ENCODE measurements around the gene PLXNB3.

The PLXNB3 gene

DNA sequence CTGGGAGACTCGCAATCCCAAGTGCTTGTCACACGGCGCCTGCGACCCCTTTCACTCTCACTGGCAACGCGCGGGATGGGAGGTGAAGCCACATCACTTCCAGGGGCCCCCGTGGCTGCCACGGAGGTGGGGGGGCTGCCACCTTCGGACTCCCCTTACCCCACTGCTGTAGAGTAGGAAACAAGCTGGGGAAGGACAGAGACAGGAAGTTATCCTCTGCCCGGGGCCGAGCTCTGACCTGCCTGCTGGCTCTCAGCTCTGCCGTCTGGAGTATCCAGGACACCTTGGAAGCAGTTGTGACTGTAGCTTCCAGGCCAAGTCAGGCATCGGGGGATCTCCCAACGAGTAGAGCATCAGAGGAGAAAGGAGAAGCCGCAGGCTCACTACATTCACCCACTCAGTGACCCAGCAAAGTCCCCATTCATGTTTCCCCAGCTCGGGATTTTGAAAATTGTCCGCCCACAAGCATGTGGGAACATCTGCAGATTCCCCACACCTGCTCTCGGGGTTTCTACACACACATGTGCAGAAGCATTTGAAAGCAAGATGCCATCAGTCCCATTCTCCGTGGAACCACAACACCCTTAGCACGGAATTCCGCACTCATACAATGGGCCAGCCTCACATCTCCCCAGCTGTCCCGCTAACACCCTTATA lies 55.5 kb downstream of the PLXNB3 start:
- no peak for DNase-seq

DNA sequence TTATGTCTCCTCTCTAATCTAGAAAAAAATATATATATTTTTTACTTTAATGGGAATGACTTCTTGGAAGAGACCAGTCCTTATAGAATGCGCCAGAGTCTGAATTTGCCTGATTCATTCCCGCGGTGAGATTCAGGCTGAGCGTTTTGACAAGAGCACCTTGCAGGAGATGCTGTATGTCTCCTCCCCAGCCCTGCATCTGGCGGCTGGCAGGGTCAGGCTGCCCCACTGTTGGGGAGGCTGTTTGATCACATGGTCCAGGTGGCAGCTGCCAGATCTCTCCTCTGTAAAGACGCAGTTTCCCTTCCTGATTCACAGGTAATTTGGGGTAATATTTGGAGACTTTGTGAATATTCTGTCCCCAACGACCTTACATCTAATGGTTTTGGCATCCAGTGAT lies 56.6 kb downstream of the PLXNB3 start:
- DNase-seq = no peak

GRCh38 chrX:153821066-153821465 lies 57.0 kb downstream of the PLXNB3 start:
- no peak for DNase-seq

- no peak for DNase-seq
Measured at GRCh38 chrX:153824348-153824747, 60.3 kb downstream of the PLXNB3 start.

GRCh38 chrX:153825042-153825441 lies 61.0 kb downstream of the PLXNB3 start:
- no peak for DNase-seq

Data from activated CD4-positive, alpha-beta T cell treated with anti-CD3 and anti-CD28 coated beads, Interleukin-2, amount 50 U/mL, for 16 hours (primary cell).